AG09319 (cell line): Measurements from ENCODE around the gene SMC5.
A peak's percentile ranks its signal among the peaks of the same experiment; 100 is the strongest.
"Not testable (repeated sequence)": the region's sequence is repeated elsewhere in the genome, so short reads cannot be mapped to it uniquely, and the experiment has no call there.

Source experiments
- DNase-seq: peaks from one replicate; pipeline ENCODE4 v3.0.0-alpha.2; 2010; ENCODE audit warnings: low read depth; ENCODE audit errors: extremely low read depth
- CTCF ChIP-seq: IDR thresholded peaks from 2 replicates; pipeline ENCODE4 v1.5.1; 2011; ENCODE audit warnings: low read depth, mild to moderate bottlenecking, inconsistent platforms, low read length, moderate library complexity

The SMC5 gene

DNA sequence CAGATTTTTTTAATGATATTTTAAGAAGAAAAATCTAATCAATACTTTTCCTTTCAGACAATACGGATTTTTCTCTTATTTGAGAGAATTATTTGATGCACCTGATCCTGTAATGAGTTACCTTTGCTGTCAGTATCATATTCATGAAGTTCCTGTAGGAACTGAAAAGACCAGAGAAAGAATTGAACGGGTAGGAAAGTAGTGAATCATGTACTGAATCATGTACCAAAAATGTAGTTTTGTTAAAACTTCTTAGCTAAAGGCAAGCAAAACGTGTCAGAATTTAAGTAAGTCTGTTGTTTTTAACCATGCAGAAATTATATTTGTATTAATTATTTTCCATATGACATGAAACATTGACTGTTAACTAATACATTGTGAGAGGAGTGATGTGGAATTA, 56.6 kb downstream of the SMC5 start:
- DNase-seq: no peak
- no peak for TF ChIP-seq CTCF

DNA sequence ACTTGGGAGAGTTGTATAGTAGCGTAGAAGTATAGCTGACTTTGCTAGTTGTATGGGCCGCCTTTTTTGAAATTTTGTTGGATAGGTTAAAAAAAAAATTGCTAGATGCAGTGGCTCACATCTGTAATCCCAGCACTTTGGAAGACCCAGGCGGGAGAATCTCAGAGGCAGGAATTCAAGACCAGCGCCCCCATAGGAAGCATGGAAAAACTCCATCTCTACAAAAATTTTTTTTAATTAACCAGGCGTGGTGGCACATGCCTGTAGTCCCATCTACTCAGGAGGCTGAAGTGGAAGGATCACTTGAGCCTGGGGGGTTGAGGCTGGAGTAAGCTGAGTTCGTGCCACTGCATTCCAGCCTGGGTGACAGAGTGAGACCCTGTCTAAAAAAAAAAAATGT, 59.2 kb downstream of the SMC5 start:
- TF ChIP-seq CTCF: no peak; the same call in 1 of the 2 replicates
- DNase-seq: no peak

GRCh38 chr9:70322096-70322495, 63.3 kb downstream of the SMC5 start:
- TF ChIP-seq CTCF: no peak
- DNase-seq: no peak

- TF ChIP-seq CTCF: no peak
- DNase-seq: no peak
Observed at GRCh38 chr9:70324963-70325362, 66.2 kb downstream of the SMC5 start.

GRCh38 chr9:70328625-70329024, 69.8 kb downstream of the SMC5 start:
- DNase-seq: not testable (repeated sequence)

- DNase-seq: no peak
- peak; percentile 35 for TF ChIP-seq CTCF
Observed at GRCh38 chr9:70340572-70340971, 81.8 kb downstream of the SMC5 start.

GRCh38 chr9:70347046-70347445, 88.3 kb downstream of the SMC5 start:
- no peak for DNase-seq
- TF ChIP-seq CTCF: no peak

- DNase-seq: no peak
- no peak for TF ChIP-seq CTCF
Observed at GRCh38 chr9:70352356-70352755, 93.6 kb downstream of the SMC5 start.
